ENCODE measurements around the gene MARCHF6.

The MARCHF6 gene

GRCh38 chr5:10329820-10330481, 23.5 kb upstream of the MARCHF6 start:
- H3K36me3 Mint-ChIP-seq (ENCODE audit: low read depth), result no peaks in the 10 kb centered on the region
- TF ChIP-seq CTCF (IDR thresholded peaks at IDR 0.05), result no peak
- H3K4me1 Mint-ChIP-seq, result peaks cover 24% of the 10 kb centered on the region
- H3K9me3 Mint-ChIP-seq, result peaks cover 3% of the 10 kb centered on the region
- no peak for DNase-seq
- no peak overlapping the region for H3K4me3 Mint-ChIP-seq
- H3K27me3 Mint-ChIP-seq (ENCODE audit: low read depth, poor library complexity), result peaks cover 66% of the 10 kb centered on the region
- no peak overlapping the region for H3K27ac Mint-ChIP-seq

GRCh38 chr5:10330511-10331230, 22.8 kb upstream of the MARCHF6 start:
- H3K4me1 Mint-ChIP-seq, result peaks cover 24% of the 10 kb centered on the region
- no peak overlapping the region for H3K4me3 Mint-ChIP-seq
- no peak overlapping the region for H3K27ac Mint-ChIP-seq
- H3K9me3 Mint-ChIP-seq, result peaks cover 3% of the 10 kb centered on the region
- no peak for TF ChIP-seq CTCF (IDR thresholded peaks at IDR 0.05)
- no peak for DNase-seq
- peaks cover 73% of the 10 kb centered on the region for H3K27me3 Mint-ChIP-seq (ENCODE audit: low read depth, poor library complexity)
- no peaks in the 10 kb centered on the region for H3K36me3 Mint-ChIP-seq (ENCODE audit: low read depth)

GRCh38 chr5:10331341-10331796, 22.1 kb upstream of the MARCHF6 start:
- Mint-ChIP-seq H3K27me3 (ENCODE audit: low read depth, poor library complexity) (peaks cover 80% of the 10 kb centered on the region), H3K9me3 (peaks cover 3% of the 10 kb centered on the region), H3K36me3 (ENCODE audit: low read depth) (no peaks in the 10 kb centered on the region), H3K27ac (peak overlapping the region; percentile 23), H3K4me1 (peaks cover 24% of the 10 kb centered on the region), H3K4me3 (no peak overlapping the region)
- DNase-seq, result no peak
- no peak for TF ChIP-seq CTCF (IDR thresholded peaks at IDR 0.05)

GRCh38 chr5:10332301-10332700, 21.2 kb upstream of the MARCHF6 start:
- Mint-ChIP-seq H3K27ac (no peak overlapping the region), H3K4me3 (peak overlapping the region; percentile 74), H3K27me3 (ENCODE audit: low read depth, poor library complexity) (peaks cover 82% of the 10 kb centered on the region)

GRCh38 chr5:10333154-10334006, 20.1 kb upstream of the MARCHF6 start:
- peak; percentile 61 for DNase-seq
- H3K36me3 Mint-ChIP-seq (ENCODE audit: low read depth), result no peaks in the 10 kb centered on the region
- H3K4me3 Mint-ChIP-seq, result peak overlapping the region; percentile 87
- peaks cover 28% of the 10 kb centered on the region for H3K4me1 Mint-ChIP-seq
- TF ChIP-seq CTCF (IDR thresholded peaks at IDR 0.05), result no peak
- no peak overlapping the region for H3K27ac Mint-ChIP-seq
- H3K27me3 Mint-ChIP-seq (ENCODE audit: low read depth, poor library complexity), result peaks cover 87% of the 10 kb centered on the region
- H3K9me3 Mint-ChIP-seq, result peaks cover 3% of the 10 kb centered on the region

More at GRCh38 chr5:10332301-10332700, 21.2 kb upstream of the MARCHF6 start:
- no peaks in the 10 kb centered on the region for H3K36me3 Mint-ChIP-seq (ENCODE audit: low read depth)
- peaks cover 24% of the 10 kb centered on the region for H3K4me1 Mint-ChIP-seq
- no peak for DNase-seq
- peaks cover 3% of the 10 kb centered on the region for H3K9me3 Mint-ChIP-seq
- no peak for TF ChIP-seq CTCF (IDR thresholded peaks at IDR 0.05)

All from nephron progenitor cell (in vitro differentiated cells).